Lower leg skin (tissue), 4 donors: ENCODE results near the gene HCN4. TPM values are rescaled to one million over a fixed set of nuclear protein-coding genes. Genes with fewer than 3 reads are reported as not detected.
"Not testable (repeated sequence)": the region's sequence is repeated elsewhere in the genome, so short reads cannot be mapped to it uniquely, and the experiment has no call there.

Experiments used
- DNase-seq, 2 donors: peaks; one replicate each; pipeline ENCODE4 v3.0.0-alpha.2; 2019; ENCODE audit warnings: low spot score in 2 of 2
- H3K4me3 ChIP-seq: fragments of 200-600 bp; sonication (generic); 2 replicates; pipeline ENCODE4 v1.5.1; 2017; ENCODE audit warnings: mild to moderate bottlenecking, low read depth; ENCODE audit not compliant: poor library complexity, severe bottlenecking
- POLR2A ChIP-seq, 2 donors: fragments of 450-650 bp; IDR thresholded peaks; one replicate each; pipeline ENCODE4 v1.6.1; 2016 to 2017; ENCODE audit warnings: antibody characterized with exemption in 2 of 2, mild to moderate bottlenecking in 1 of 2, moderate library complexity in 1 of 2
- WGBS, 2 donors: methylation state at CpG; one replicate each; pipeline ENCODE4 v1.1.5; 2018; 5-methylcytosine and 5-hydroxymethylcytosine counted together
- intact Hi-C: fragments of 100-400 bp; cut with DNase I; formaldehyde crosslinking; loops from one replicate; pipeline ENCODE4 v1.15.0; 2023; ENCODE audit warnings: low total_unique reads
- total RNA-seq, 4 donors: library from RNA; depleted of rRNA; stranded (reverse); fragments of >200 nt; gene quantifications; one replicate each; pipeline ENCODE4 v1.1.0, GENCODE V29; 2016
- TF ChIP-seq, protein P1 (sequence below), 3 donors: fragments of 450-650 bp; IDR thresholded peaks; one replicate each; pipeline ENCODE4 v1.5.1; 2016; ENCODE audit warnings: antibody characterized with exemption in 3 of 3, mild to moderate bottlenecking in 3 of 3, moderate library complexity in 2 of 3

Gene HCN4
- total RNA-seq: under 1 TPM in 3 of 4 donors, not detected in 1; 0.03 to 0.05 (median 0.04) TPM

DNA sequence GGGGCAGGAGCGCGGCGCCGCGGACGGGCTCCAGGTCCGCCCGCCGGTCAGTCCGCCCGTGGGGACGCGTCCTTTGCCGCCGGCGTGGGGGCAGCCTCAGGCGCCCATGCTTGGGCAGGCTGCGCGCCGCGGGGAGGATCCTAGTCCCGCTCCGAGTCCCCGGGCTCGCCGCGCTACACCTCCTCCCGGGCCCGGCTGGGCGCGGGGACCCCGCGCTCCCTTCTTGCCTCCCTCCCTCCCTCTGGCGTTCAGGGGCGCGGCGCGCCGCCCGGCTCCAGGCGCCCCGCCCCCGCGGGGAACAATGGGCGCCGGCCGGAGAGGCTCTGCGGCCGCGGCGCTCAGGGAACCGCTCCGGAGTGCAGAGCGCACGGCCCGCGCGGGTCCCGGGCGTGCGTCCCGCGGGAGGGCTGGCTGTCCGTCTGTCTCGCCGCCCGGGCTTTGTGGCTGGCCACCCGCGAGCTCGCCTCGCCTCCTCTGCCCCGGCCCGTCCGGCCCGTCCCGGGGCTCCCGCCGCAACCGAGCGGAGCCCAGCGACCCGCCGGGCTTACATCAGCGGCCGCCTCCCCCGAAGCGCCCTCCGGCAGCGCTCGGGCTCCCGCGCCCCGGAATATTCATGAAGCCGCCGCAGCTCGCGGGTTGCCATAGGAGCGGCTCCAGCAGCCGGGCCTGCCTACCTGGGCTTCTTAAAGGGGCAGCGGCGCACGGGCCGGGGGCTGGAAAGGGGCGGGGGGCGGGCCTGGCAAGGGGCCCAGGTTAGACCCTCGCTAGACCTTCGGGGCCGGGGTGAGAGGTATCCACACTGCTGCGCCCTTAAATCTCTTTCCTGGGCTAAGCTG lies at the start of gene HCN4:
HCN4 (minus strand) TSS at position 658 of the 836 bp plus-strand sequence. CDS start 688 bp downstream, outside the sequence.
- no peak for TF ChIP-seq POLR2A (IDR thresholded peaks at IDR 0.05)
- TF ChIP-seq, protein P1, sequence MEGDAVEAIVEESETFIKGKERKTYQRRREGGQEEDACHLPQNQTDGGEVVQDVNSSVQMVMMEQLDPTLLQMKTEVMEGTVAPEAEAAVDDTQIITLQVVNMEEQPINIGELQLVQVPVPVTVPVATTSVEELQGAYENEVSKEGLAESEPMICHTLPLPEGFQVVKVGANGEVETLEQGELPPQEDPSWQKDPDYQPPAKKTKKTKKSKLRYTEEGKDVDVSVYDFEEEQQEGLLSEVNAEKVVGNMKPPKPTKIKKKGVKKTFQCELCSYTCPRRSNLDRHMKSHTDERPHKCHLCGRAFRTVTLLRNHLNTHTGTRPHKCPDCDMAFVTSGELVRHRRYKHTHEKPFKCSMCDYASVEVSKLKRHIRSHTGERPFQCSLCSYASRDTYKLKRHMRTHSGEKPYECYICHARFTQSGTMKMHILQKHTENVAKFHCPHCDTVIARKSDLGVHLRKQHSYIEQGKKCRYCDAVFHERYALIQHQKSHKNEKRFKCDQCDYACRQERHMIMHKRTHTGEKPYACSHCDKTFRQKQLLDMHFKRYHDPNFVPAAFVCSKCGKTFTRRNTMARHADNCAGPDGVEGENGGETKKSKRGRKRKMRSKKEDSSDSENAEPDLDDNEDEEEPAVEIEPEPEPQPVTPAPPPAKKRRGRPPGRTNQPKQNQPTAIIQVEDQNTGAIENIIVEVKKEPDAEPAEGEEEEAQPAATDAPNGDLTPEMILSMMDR (IDR thresholded peaks at IDR 0.05): no peak
- WGBS, 2 donors: 1 to 5% methylated on average over 5 to 17 of the region's 109 CpGs
- intact Hi-C loops: no loop called here
- no peak within 1 kb of the TSS for H3K4me3 ChIP-seq
- DNase-seq: no peak

DNA sequence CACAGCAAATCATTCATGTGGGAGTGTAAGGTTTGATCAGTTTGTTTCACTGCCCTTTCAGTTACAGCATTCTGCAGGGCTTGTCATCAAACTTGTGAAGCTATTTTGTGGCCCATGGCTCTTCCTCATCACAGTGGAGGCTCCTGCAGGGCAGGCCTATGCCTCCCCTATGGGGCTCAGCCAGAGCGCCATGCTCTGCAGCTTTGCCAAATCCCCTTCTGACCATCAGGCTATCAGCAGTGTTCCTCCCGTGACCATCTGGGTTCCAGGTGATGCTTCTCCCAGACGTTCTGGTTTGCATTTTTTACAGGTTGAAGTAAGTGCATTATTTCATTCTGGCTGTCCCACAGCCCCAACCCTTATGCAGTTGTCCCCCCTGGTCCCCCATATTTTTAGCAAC lies 46.1 kb upstream of the HCN4 start:
- intact Hi-C loops: no loop called here
- no peak for TF ChIP-seq POLR2A (IDR thresholded peaks at IDR 0.05)
- TF ChIP-seq, protein P1 (IDR thresholded peaks at IDR 0.05): no peak
- 54 to 63% methylated on average over 3 of the region's 3 CpGs for WGBS, 2 donors
- no peak overlapping the region for H3K4me3 ChIP-seq
- DNase-seq: no peak

DNA sequence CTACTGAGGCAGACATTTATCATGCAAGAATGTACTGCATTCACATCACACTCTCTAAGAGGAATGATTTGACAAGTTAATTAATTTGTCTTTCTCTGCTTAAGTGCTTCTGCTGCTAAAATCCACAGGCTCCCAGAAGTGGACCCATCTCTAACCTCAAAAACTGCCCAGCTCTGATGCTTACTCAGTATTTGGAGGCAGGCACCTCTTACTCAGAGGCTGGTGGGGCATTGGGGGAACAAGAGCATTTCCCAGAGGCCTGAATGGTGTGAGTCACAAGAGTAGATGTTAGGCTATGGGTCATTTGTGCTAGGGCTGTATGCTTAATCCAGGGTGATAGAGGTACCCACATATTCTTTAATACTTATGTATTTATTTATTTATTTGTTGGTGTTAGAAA lies 34.4 kb upstream of the HCN4 start:
- no peak for DNase-seq
- no peak overlapping the region for H3K4me3 ChIP-seq
- intact Hi-C loops: no loop called here
- TF ChIP-seq, protein P1 (IDR thresholded peaks at IDR 0.05): no peak
- TF ChIP-seq POLR2A (IDR thresholded peaks at IDR 0.05): no peak

DNA sequence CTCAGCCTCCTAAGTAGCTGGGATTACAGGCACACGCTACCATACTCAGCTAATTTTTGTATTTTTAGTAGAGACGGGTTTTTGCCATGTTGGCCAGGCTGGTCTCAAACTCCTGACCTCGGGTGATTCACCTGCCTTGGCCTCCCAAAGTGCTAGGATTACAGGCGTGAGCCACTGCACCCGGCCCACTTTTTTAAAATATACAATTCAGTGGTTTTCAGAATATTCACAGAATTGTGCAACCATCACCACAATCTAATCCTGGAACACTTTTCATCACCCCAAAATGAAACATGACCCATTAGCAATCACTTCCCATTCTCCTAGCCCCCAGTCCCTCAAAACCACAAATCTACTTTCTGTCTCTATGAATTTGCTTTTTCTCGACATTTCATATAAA lies 31.5 kb upstream of the HCN4 start:
- 60 to 82% methylated on average over 6 of the region's 6 CpGs for WGBS, 2 donors
- intact Hi-C loops, H3K4me3 ChIP-seq: not testable (repeated sequence)
- peak in 1 of 2 donors; percentile 28 for DNase-seq

DNA sequence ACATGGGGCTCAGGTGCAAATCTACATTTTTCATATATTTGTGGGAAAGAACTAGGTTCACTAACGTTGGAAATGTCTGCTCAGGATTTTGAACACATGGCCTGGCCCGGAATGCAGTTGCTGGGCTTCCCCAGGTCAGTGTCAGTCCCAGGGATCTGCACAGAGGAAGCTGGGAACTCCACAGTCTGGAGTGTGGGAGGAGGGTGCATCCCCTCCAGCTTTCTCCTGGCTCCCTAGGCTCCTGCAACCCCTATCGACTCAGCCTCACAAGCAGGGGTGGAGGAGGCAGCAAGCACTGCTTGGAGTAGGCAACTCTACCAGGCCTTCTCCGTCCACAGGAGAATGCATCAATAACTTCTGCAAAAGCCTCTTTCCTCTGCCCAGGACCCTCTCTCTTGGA lies 30.1 kb upstream of the HCN4 start:
- intact Hi-C loops: no loop called here
- WGBS, 2 donors: 68 to 76% methylated on average over 4 of the region's 4 CpGs
- no peak overlapping the region for H3K4me3 ChIP-seq
- TF ChIP-seq, protein P1 (IDR thresholded peaks at IDR 0.05): no peak
- TF ChIP-seq POLR2A (IDR thresholded peaks at IDR 0.05): no peak
- DNase-seq: peak in 1 of 2 donors; percentile 56

DNA sequence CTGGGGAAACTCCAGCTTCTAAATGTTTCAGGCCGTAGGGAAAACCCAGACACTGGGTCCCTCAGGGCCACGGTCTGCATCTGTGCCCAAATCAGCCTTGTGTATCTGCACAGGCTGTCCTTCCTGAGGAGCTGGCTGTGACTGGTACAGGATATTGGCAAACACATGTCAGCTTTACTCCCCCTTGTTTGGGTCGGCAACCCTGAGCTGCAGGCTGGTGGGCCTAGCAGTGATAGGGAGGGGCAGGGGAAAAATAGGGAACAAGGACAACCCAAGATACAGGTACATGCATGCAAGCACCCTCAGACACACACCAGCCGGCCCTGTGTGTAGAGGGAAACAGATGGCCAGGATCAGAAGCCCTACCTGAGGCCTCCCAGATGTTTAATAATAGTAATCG lies 28.7 kb upstream of the HCN4 start:
- 56 to 70% methylated on average over 5 of the region's 5 CpGs for WGBS, 2 donors
- TF ChIP-seq POLR2A (IDR thresholded peaks at IDR 0.05): no peak
- TF ChIP-seq, protein P1 (IDR thresholded peaks at IDR 0.05): no peak
- peak in 1 of 2 donors; percentile 53 for DNase-seq
- H3K4me3 ChIP-seq: no peak overlapping the region
- intact Hi-C loops: no loop called here
